GM23248 (cell line): ENCODE results near the gene TRIM17. TPM values are rescaled to one million over a fixed set of nuclear protein-coding genes. Genes with fewer than 3 reads are reported as not detected.

Source experiments
- DNase-seq: peaks from one replicate; pipeline ENCODE4 v3.0.0-alpha.2; 2015
- H2AFZ ChIP-seq: fragments of 200-600 bp; sonication (generic); 2 replicates; pipeline ENCODE4 v1.6.1; 2016; ENCODE audit warnings: antibody characterized with exemption
- H3F3A ChIP-seq: fragments of 200-600 bp; sonication (generic); 2 replicates; pipeline ENCODE4 v1.6.1; 2016; ENCODE audit warnings: mild to moderate bottlenecking, antibody characterized with exemption, mixed run types; ENCODE audit not compliant: insufficient read depth
- H3K27ac ChIP-seq: fragments of 200-600 bp; sonication (generic); 2 replicates; pipeline ENCODE4 v1.5.1; 2016; ENCODE audit warnings: mild to moderate bottlenecking
- H3K27me3 ChIP-seq: fragments of 200-600 bp; sonication (generic); replicated peaks from 2 replicates; pipeline ENCODE4 v1.6.1; 2016; ENCODE audit warnings: mild to moderate bottlenecking; ENCODE audit not compliant: insufficient read depth
- H3K36me3 ChIP-seq: fragments of 200-600 bp; sonication (generic); 2 replicates; pipeline ENCODE4 v1.6.1; 2016; ENCODE audit warnings: low read depth, mild to moderate bottlenecking
- H3K4me1 ChIP-seq: fragments of 200-600 bp; sonication (generic); 2 replicates; pipeline ENCODE4 v1.6.1; 2016; ENCODE audit warnings: mild to moderate bottlenecking; ENCODE audit not compliant: insufficient read depth
- H3K4me2 ChIP-seq: fragments of 200-600 bp; sonication (generic); one replicate; pipeline ENCODE4 v1.6.1; 2016; ENCODE audit warnings: mild to moderate bottlenecking; ENCODE audit not compliant: unreplicated experiment
- H3K4me3 ChIP-seq: fragments of 200-600 bp; sonication (generic); 2 replicates; pipeline ENCODE4 v1.5.1; 2016; ENCODE audit warnings: mild to moderate bottlenecking
- H3K79me2 ChIP-seq: fragments of 200-600 bp; sonication (generic); 2 replicates; pipeline ENCODE4 v1.6.1; 2016; ENCODE audit warnings: mild to moderate bottlenecking; ENCODE audit not compliant: insufficient read depth
- H3K9ac ChIP-seq: fragments of 200-600 bp; sonication (generic); 2 replicates; pipeline ENCODE4 v1.6.1; 2016; ENCODE audit warnings: mild to moderate bottlenecking
- H3K9me2 ChIP-seq: fragments of 200-600 bp; sonication (generic); 2 replicates; pipeline ENCODE4 v1.6.1; 2016; ENCODE audit warnings: mixed run types, mild to moderate bottlenecking, moderate library complexity; ENCODE audit not compliant: insufficient read depth
- H3K9me3 ChIP-seq: fragments of 200-600 bp; sonication (generic); one replicate; pipeline ENCODE4 v1.6.1; 2017; ENCODE audit warnings: low read depth
- H4K20me1 ChIP-seq: fragments of 200-600 bp; sonication (generic); 2 replicates; pipeline ENCODE4 v1.6.0; 2016; ENCODE audit not compliant: insufficient read depth
- EZH2 ChIP-seq: fragments of 200-600 bp; sonication (generic); IDR thresholded peaks from 2 replicates; pipeline ENCODE4 v1.6.1; 2018; ENCODE audit warnings: antibody characterized with exemption, mild to moderate bottlenecking; ENCODE audit not compliant: insufficient read depth, poor library complexity, severe bottlenecking
- EZH2phosphoT487 ChIP-seq: fragments of 200-600 bp; sonication (generic); IDR thresholded peaks from 2 replicates; pipeline ENCODE4 v1.6.1; 2018; ENCODE audit warnings: antibody characterized with exemption, moderate library complexity, mild to moderate bottlenecking, low read depth; ENCODE audit not compliant: insufficient read depth
- WGBS, 2 experiments: methylation state at CpG; one replicate each; pipeline ENCODE4 v1.1.6; 2015 to 2017; ENCODE audit warnings: low lambda C conversion rate in 2 of 2, low coverage in 1 of 2; ENCODE audit errors: missing lambda C conversion rate in 2 of 2; 5-methylcytosine and 5-hydroxymethylcytosine counted together
- in situ Hi-C: fragments of 300-500 bp; cut with MboI; formaldehyde crosslinking; loops from 2 replicates; pipeline ENCODE4 v1.15.0; 2020
- polyA plus RNA-seq: library from polyadenylated mRNA; unstranded; fragments of >200 nt; fragmentation: Nextera tagmentation; extraction: Ambion mirVana; gene quantifications from 2 replicates; pipeline ENCODE4 v1.2.1, GENCODE V29; 2016
- total RNA-seq: library from RNA; depleted of rRNA; stranded (reverse); fragments of >200 nt; shearing (Covaris generic); gene quantifications from 2 replicates; pipeline ENCODE4 v1.2.3, GENCODE V29; 2014

The TRIM17 gene
- total and polyA plus RNA-seq, 2 experiments from 2014 or later, result 0.26 TPM; not detected in 1

DNA sequence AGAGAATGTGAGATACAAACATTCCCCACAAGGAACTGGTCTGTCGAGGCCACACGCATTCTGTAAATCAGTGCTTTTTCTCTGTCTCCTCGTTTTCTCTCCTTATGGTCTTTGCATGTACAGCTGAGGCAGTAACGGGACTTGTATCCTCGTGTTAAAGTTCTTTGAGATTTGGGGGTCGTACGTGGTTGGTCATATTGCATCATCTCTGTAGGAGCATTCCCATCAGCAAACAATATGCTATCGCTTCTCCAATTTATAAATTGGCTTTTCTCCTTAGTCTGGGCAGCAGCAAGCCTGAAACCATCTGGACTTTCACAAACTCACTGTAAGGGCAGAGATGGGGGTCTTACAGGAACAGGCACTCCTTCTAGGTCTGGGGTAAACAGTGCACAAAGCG, 13.0 kb upstream of the TRIM17 start:
- H3K4me2 ChIP-seq, result no peak overlapping the region
- no peak overlapping the region for H3K9ac ChIP-seq
- 52 to 63% methylated on average over 9 of the region's 9 CpGs for WGBS, 2 experiments
- H3K79me2 ChIP-seq, result no peaks in the 10 kb centered on the region
- no peaks in the 10 kb centered on the region for H4K20me1 ChIP-seq
- no peaks in the 10 kb centered on the region for H3K9me3 ChIP-seq
- H2AFZ ChIP-seq, result no peak overlapping the region
- no peaks in the 10 kb centered on the region for H3K9me2 ChIP-seq
- H3K27ac ChIP-seq, result no peak overlapping the region
- H3K27me3 ChIP-seq, result no peaks in the 10 kb centered on the region; the same call in 1 of the 2 replicates
- in situ Hi-C loops, result no loop called here
- H3K36me3 ChIP-seq, result no peaks in the 10 kb centered on the region
- no peak for DNase-seq
- H3F3A ChIP-seq, result no peaks in the 10 kb centered on the region
- no peak for TF ChIP-seq EZH2phosphoT487
- TF ChIP-seq EZH2, result no peak
- H3K4me1 ChIP-seq, result no peaks in the 10 kb centered on the region
- no peak overlapping the region for H3K4me3 ChIP-seq

DNA sequence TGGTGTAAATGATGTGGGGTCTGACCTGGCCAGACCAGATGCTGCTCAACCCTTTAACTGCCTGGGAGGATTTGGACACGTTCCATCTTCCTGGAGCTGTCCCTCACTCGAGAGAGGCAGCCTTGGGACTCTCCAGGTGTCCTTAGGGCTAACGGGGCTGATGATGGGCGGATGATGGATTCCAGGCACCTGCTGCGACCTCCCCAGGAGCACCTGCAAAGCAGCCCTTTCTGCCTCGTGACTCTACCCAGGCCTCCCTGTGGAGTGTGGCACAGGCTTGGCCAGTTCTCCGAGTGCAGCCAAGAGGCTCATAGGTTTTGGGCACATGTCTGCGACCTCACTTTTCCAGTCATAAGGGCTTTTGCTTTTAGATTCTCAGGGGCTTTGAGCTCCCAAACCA, 12.3 kb upstream of the TRIM17 start:
- Histone ChIP-seq H2AFZ (no peak overlapping the region), H3K36me3 (no peaks in the 10 kb centered on the region), H3K4me3 (no peak overlapping the region), H3K4me2 (no peak overlapping the region), H3K9me3 (no peaks in the 10 kb centered on the region), H3F3A (no peaks in the 10 kb centered on the region), H3K4me1 (no peaks in the 10 kb centered on the region), H3K27ac (no peak overlapping the region), H4K20me1 (no peaks in the 10 kb centered on the region), H3K9ac (no peak overlapping the region), H3K27me3 (no peaks in the 10 kb centered on the region; the same call in 1 of the 2 replicates), H3K9me2 (no peaks in the 10 kb centered on the region), H3K79me2 (no peaks in the 10 kb centered on the region)
- no peak for DNase-seq
- WGBS, 2 experiments, result 59 to 61% methylated on average over 8 of the region's 8 CpGs
- in situ Hi-C loops, result no loop called here
- TF ChIP-seq EZH2 (no peak), EZH2phosphoT487 (no peak)

DNA sequence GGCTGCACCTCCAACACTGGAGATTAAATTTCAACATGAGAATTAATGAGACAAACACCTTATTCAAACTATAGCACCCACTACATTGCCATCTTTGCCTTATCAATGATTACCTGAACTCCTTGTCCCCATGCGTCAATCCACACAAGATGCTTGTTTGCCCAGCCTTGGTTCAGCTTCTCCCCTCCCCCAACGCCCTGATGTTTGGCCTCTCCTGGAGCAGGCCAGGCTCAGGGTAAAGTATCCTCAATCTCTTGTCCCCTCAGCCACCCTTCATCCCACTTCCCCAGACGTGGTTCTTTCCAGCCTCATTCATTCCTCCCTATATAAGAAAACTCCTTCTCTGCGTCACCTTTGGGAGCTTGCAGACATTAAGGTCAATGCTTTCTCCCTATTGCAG, 11.8 kb upstream of the TRIM17 start:
- H3K27me3 ChIP-seq, result no peaks in the 10 kb centered on the region; the same call in 1 of the 2 replicates
- WGBS, 2 experiments, result 62 to 64% methylated on average over 4 of the region's 4 CpGs

DNA sequence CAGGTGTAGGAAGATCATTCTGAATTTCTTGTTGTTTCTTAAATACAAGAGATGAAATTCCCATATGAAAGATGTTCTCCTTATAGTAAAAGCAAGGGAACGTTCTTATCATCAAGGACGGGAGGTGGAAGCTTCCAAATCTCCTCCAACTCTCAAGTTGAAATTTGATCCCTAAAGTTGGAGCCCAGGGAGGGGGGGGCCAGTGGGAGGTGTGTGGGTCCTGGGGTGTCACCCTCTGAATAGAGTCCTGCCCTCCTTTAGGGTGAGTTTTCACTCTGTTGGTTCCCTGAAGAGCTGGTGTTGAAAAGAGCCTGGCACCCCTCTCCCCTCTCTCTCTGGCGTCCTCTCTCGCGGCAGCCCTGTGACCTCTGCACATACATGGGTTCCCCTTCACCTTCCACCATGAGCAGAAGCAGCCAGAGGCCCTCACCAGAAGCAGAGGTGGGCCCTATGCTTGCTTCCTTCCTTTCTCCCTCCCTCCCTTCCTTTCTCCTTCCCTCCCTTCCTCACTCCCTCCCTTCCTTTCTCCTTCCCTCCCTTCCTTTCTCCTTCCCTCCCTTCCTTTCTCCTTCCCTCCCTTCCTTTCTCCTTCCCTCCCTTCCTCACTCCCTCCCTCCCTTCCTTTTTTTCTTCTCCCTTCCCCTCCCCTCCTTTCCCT, 10.0 kb upstream of the TRIM17 start:
- Histone ChIP-seq H4K20me1 (no peaks in the 10 kb centered on the region), H3K36me3 (no peaks in the 10 kb centered on the region), H3K4me2 (no peak overlapping the region), H3K4me3 (no peak overlapping the region), H3F3A (no peaks in the 10 kb centered on the region), H3K9ac (no peak overlapping the region), H3K27ac (no peak overlapping the region), H3K9me3 (no peaks in the 10 kb centered on the region), H3K9me2 (no peaks in the 10 kb centered on the region), H3K79me2 (no peaks in the 10 kb centered on the region), H3K27me3 (no peaks in the 10 kb centered on the region; the same call in 1 of the 2 replicates), H3K4me1 (no peaks in the 10 kb centered on the region), H2AFZ (no peak overlapping the region)
- TF ChIP-seq EZH2phosphoT487 (no peak), EZH2 (no peak)
- 23 to 36% methylated on average over 5 of the region's 5 CpGs for WGBS, 2 experiments
- DNase-seq, result no peak
- in situ Hi-C loops, result no loop called here

More for the DNA sequence above, 11.8 kb upstream of the TRIM17 start:
- Histone ChIP-seq H3K79me2 (no peaks in the 10 kb centered on the region), H3K4me1 (no peaks in the 10 kb centered on the region), H3K9me2 (no peaks in the 10 kb centered on the region), H3K4me3 (no peak overlapping the region), H3K27ac (no peak overlapping the region), H3K36me3 (no peaks in the 10 kb centered on the region), H4K20me1 (no peaks in the 10 kb centered on the region), H3K9me3 (no peaks in the 10 kb centered on the region), H2AFZ (no peak overlapping the region), H3K9ac (no peak overlapping the region), H3K4me2 (no peak overlapping the region), H3F3A (no peaks in the 10 kb centered on the region)
- TF ChIP-seq EZH2, result no peak
- no peak for TF ChIP-seq EZH2phosphoT487
- DNase-seq, result no peak
- in situ Hi-C loops, result no loop called here
